ENCODE measurements around the gene CPPED1. TPM values are rescaled to one million over a fixed set of nuclear protein-coding genes. Genes with fewer than 3 reads are reported as not detected.

The CPPED1 gene
- total RNA-seq, 1 experiment from 2014 or later = 34.9 TPM

GRCh38 chr16:12612598-12613101 lies 191.0 kb downstream of the CPPED1 start:
- Mint-ChIP-seq H3K4me3 (ENCODE audit: unreplicated experiment) (peak overlapping the region; percentile 69), H3K36me3 (ENCODE audit: insufficient read depth, unreplicated experiment) (peaks cover 7% of the 10 kb centered on the region), H3K9me3 (ENCODE audit: unreplicated experiment) (no peaks in the 10 kb centered on the region), H3K27me3 (ENCODE audit: insufficient read depth, unreplicated experiment) (no peaks in the 10 kb centered on the region), H3K4me1 (ENCODE audit: low read depth, unreplicated experiment) (peaks cover 14% of the 10 kb centered on the region), H3K27ac (ENCODE audit: unreplicated experiment) (peak overlapping the region; percentile 94)
- TF ChIP-seq, protein P1, sequence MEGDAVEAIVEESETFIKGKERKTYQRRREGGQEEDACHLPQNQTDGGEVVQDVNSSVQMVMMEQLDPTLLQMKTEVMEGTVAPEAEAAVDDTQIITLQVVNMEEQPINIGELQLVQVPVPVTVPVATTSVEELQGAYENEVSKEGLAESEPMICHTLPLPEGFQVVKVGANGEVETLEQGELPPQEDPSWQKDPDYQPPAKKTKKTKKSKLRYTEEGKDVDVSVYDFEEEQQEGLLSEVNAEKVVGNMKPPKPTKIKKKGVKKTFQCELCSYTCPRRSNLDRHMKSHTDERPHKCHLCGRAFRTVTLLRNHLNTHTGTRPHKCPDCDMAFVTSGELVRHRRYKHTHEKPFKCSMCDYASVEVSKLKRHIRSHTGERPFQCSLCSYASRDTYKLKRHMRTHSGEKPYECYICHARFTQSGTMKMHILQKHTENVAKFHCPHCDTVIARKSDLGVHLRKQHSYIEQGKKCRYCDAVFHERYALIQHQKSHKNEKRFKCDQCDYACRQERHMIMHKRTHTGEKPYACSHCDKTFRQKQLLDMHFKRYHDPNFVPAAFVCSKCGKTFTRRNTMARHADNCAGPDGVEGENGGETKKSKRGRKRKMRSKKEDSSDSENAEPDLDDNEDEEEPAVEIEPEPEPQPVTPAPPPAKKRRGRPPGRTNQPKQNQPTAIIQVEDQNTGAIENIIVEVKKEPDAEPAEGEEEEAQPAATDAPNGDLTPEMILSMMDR (IDR thresholded peaks at IDR 0.05; ENCODE audit: insufficient read depth in 1 of 2, low read depth in 1 of 2, low read length in 1 of 2, severe bottlenecking in 1 of 2, unreplicated experiment in 1 of 2) = no peak
- Histone ChIP-seq H3K36me3 (ENCODE audit: control insufficient read depth, insufficient read depth, low read length) (no peaks in the 10 kb centered on the region), H3K27me3 (replicated peaks; ENCODE audit: control insufficient read depth, insufficient read depth, low read length) (no peaks in the 10 kb centered on the region), H3K9me3 (0 out of 2 replicates have a peak, but pooled peaks cover 9% of the 10 kb centered on the region), H3K4me1 (peaks cover 51% of the 10 kb centered on the region), H3K4me3 (ENCODE audit: low read depth, low read length) (no peak overlapping the region)
- POLR2A ChIA-PET = interaction anchor here (0.6 kb wide), 1 partner anchor 285 kb away, joined by 8 read pairs; no protein-coding TSS in a partner anchor
- CTCF ChIA-PET = no interaction called here
- peak; percentile 70 to 82 for DNase-seq
- BruUV-seq (replicated peaks) = TSS peak; percentile 67
- intact Hi-C loops (cut with micrococcal nuclease; ENCODE audit: unreplicated experiment) = loop anchor here (1.0 to 5.0 kb wide), 3 partner anchors 38 to 190 kb away; partner anchors contain the start of gene CPPED1

- Mint-ChIP-seq H3K36me3 (ENCODE audit: insufficient read depth, unreplicated experiment) (peaks cover 7% of the 10 kb centered on the region), H3K27me3 (ENCODE audit: insufficient read depth, unreplicated experiment) (no peaks in the 10 kb centered on the region), H3K27ac (ENCODE audit: unreplicated experiment) (peak overlapping the region; percentile 94), H3K9me3 (ENCODE audit: unreplicated experiment) (no peaks in the 10 kb centered on the region), H3K4me3 (ENCODE audit: unreplicated experiment) (peak overlapping the region; percentile 69), H3K4me1 (ENCODE audit: low read depth, unreplicated experiment) (peaks cover 14% of the 10 kb centered on the region)
- ChIA-PET CTCF (no interaction called here), POLR2A (no interaction called here)
- no peaks in the 10 kb centered on the region for H3K27me3 ChIP-seq (replicated peaks; ENCODE audit: control insufficient read depth, insufficient read depth, low read length)
- H3K9me3 ChIP-seq = 0 out of 2 replicates have a peak, but pooled peaks cover 9% of the 10 kb centered on the region
- H3K36me3 ChIP-seq (ENCODE audit: control insufficient read depth, insufficient read depth, low read length) = no peaks in the 10 kb centered on the region
- peaks cover 51% of the 10 kb centered on the region for H3K4me1 ChIP-seq
- H3K4me3 ChIP-seq (ENCODE audit: low read depth, low read length) = no peak overlapping the region
- DNase-seq = no peak
- TF ChIP-seq, protein P1 (IDR thresholded peaks at IDR 0.05; ENCODE audit: insufficient read depth in 1 of 2, low read depth in 1 of 2, low read length in 1 of 2, severe bottlenecking in 1 of 2, unreplicated experiment in 1 of 2) = no peak
- intact Hi-C loops (cut with micrococcal nuclease; ENCODE audit: unreplicated experiment) = loop anchor here (5.0 kb wide), 1 partner anchor 190 kb away; the partner anchor contains the start of gene CPPED1
- no TSS peak for BruUV-seq (replicated peaks)
Observed at GRCh38 chr16:12611916-12612597, 191.6 kb downstream of the CPPED1 start.

- Histone ChIP-seq H3K36me3 (ENCODE audit: control insufficient read depth, insufficient read depth, low read length) (no peaks in the 10 kb centered on the region), H3K4me3 (ENCODE audit: low read depth, low read length) (no peak overlapping the region), H3K4me1 (peaks cover 51% of the 10 kb centered on the region), H3K9me3 (0 out of 2 replicates have a peak, but pooled peaks cover 4% of the 10 kb centered on the region), H3K27me3 (replicated peaks; ENCODE audit: control insufficient read depth, insufficient read depth, low read length) (no peaks in the 10 kb centered on the region)
- Mint-ChIP-seq H3K4me1 (ENCODE audit: low read depth, unreplicated experiment) (peaks cover 14% of the 10 kb centered on the region), H3K4me3 (ENCODE audit: unreplicated experiment) (no peak overlapping the region), H3K27ac (ENCODE audit: unreplicated experiment) (peak overlapping the region; percentile 9), H3K36me3 (ENCODE audit: insufficient read depth, unreplicated experiment) (peaks cover 7% of the 10 kb centered on the region), H3K27me3 (ENCODE audit: insufficient read depth, unreplicated experiment) (no peaks in the 10 kb centered on the region), H3K9me3 (ENCODE audit: unreplicated experiment) (peaks cover 9% of the 10 kb centered on the region)
- ChIA-PET POLR2A (no interaction called here), CTCF (no interaction called here)
- no peak for DNase-seq
- TF ChIP-seq, protein P1 (IDR thresholded peaks at IDR 0.05; ENCODE audit: insufficient read depth in 1 of 2, low read depth in 1 of 2, low read length in 1 of 2, severe bottlenecking in 1 of 2, unreplicated experiment in 1 of 2) = no peak
- no TSS peak for BruUV-seq (replicated peaks)
- intact Hi-C loops (cut with micrococcal nuclease; ENCODE audit: unreplicated experiment) = loop anchor here (5.0 kb wide), 1 partner anchor 191 kb away; the partner anchor contains the start of gene CPPED1
Observed at GRCh38 chr16:12611006-12611477, 192.6 kb downstream of the CPPED1 start.
